Fibroblast of lung (primary cell): Measurements from ENCODE around the gene ADA. TPM values are rescaled to one million over a fixed set of nuclear protein-coding genes. Genes with fewer than 3 reads are reported as not detected.

Experiments
- DNase-seq, 2 donors: peaks; one replicate each; pipeline versions ENCODE4 v3.0.0 to v3.0.0-alpha.2; 2010; ENCODE audit warnings: low read depth in 2 of 2
- H2AFZ ChIP-seq: 2 replicates; pipeline ENCODE4 v1.5.1; 2012; ENCODE audit warnings: low read length, control low read depth, inconsistent platforms
- H3K27ac ChIP-seq: 2 replicates; pipeline ENCODE4 v1.5.1; 2011; ENCODE audit warnings: low read length, control low read depth; ENCODE audit not compliant: insufficient read depth
- H3K27me3 ChIP-seq: 2 replicates; pipeline ENCODE4 v1.5.1; 2011; ENCODE audit warnings: mild to moderate bottlenecking, low read length; ENCODE audit not compliant: control insufficient read depth, insufficient read depth
- H3K36me3 ChIP-seq: 2 replicates; pipeline ENCODE4 v1.5.1; 2011; ENCODE audit warnings: low read length; ENCODE audit not compliant: control insufficient read depth, insufficient read depth
- H3K4me1 ChIP-seq: 2 replicates; pipeline ENCODE4 v1.5.1; 2011; ENCODE audit warnings: low read length; ENCODE audit not compliant: control insufficient read depth, insufficient read depth; ENCODE audit errors: extremely low read depth
- H3K4me2 ChIP-seq: 2 replicates; pipeline ENCODE4 v1.5.1; 2011; ENCODE audit warnings: low read length, control low read depth; ENCODE audit not compliant: insufficient read depth; ENCODE audit errors: extremely low read depth
- H3K4me3 ChIP-seq, 4 experiments: fragments of 200-600 bp in 1 of 4; sonication (generic) in 1 of 4; replicated peaks in 1 of 4; 2 replicates each; pipeline ENCODE4 v1.5.1; 2011 to 2016; ENCODE audit warnings: low read length in 4 of 4, low read depth in 3 of 4, mild to moderate bottlenecking in 3 of 4, control low read depth in 2 of 4, inconsistent platforms in 1 of 4, mixed read lengths in 1 of 4; ENCODE audit not compliant: insufficient read depth in 1 of 4; ENCODE audit errors: control extremely low read depth in 1 of 4
- H3K79me2 ChIP-seq: 2 replicates; pipeline ENCODE4 v1.5.1; 2012; ENCODE audit warnings: mild to moderate bottlenecking, low read length, inconsistent platforms; ENCODE audit not compliant: control insufficient read depth, insufficient read depth
- H3K9ac ChIP-seq: 2 replicates; pipeline ENCODE4 v1.5.1; 2011; ENCODE audit warnings: mild to moderate bottlenecking, low read length, control low read depth; ENCODE audit not compliant: insufficient read depth
- H3K9me3 ChIP-seq: 2 replicates; pipeline ENCODE4 v1.5.1; 2012; ENCODE audit warnings: low read depth, low read length; ENCODE audit not compliant: control insufficient read depth, insufficient read depth
- H4K20me1 ChIP-seq: 2 replicates; pipeline ENCODE4 v1.5.1; 2011; ENCODE audit warnings: low read length; ENCODE audit not compliant: control insufficient read depth, insufficient read depth; ENCODE audit errors: extremely low read depth
- CTCF ChIP-seq, 2 donors: IDR thresholded peaks in 1 of 2; conservative IDR thresholded peaks in 1 of 2; 1 replicate in 1 of 2; 2 replicates in 1 of 2; pipeline ENCODE4 v1.5.1; 2011 to 2012; ENCODE audit warnings: low read length in 2 of 2, control low read depth in 1 of 2, inconsistent platforms in 1 of 2, low read depth in 1 of 2, mild to moderate bottlenecking in 1 of 2
- EZH2 ChIP-seq: IDR thresholded peaks from 2 replicates; pipeline ENCODE4 v1.5.1; 2012; ENCODE audit warnings: low read length, control low read depth, mild to moderate bottlenecking; ENCODE audit errors: missing control alignments
- polyA plus RNA-seq, 2 donors: library from polyadenylated mRNA; depleted of rRNA in 1 of 2; stranded (reverse) in 1 of 2; unstranded in 1 of 2; fragments of >200 nt; gene quantifications; 2 replicates each; pipeline ENCODE4 v1.2.1, GENCODE V29; 2011 to 2012; ENCODE audit warnings: missing spikeins in 1 of 2
- total RNA-seq: library from RNA; depleted of rRNA; stranded (reverse); fragments of >200 nt; gene quantifications from 2 replicates; pipeline ENCODE4 v1.2.1, GENCODE V29; 2014

ADA gene
- total and polyA plus RNA-seq, 2 donors (not counting 1 experiment from before 2014, with no cell fraction given), result 5.4 to 21.9 TPM

- H3K79me2 ChIP-seq, result no peaks in the 10 kb centered on the region
- H3K9me3 ChIP-seq, result no peaks in the 10 kb centered on the region
- H3K4me3 ChIP-seq, result no peak overlapping the region
- H3K27ac ChIP-seq, result no peak overlapping the region
- no peak for TF ChIP-seq EZH2
- no peak for TF ChIP-seq CTCF (conservative IDR thresholded peaks at IDR 0.05 in 1 of 2, IDR thresholded peaks at IDR 0.05 in 1 of 2; ENCODE audit: low read depth in 1 of 2, low read length in 2 of 2)
- peaks cover 12% of the 10 kb centered on the region for H3K4me1 ChIP-seq
- H3K36me3 ChIP-seq, result no peaks in the 10 kb centered on the region
- no peak overlapping the region for H2AFZ ChIP-seq
- H3K4me2 ChIP-seq, result no peak overlapping the region
- no peaks in the 10 kb centered on the region for H4K20me1 ChIP-seq
- no peaks in the 10 kb centered on the region for H3K27me3 ChIP-seq
- H3K9ac ChIP-seq, result no peak overlapping the region
- DNase-seq, result no peak
These were observed 11.0 kb downstream of the ADA start for GRCh38 chr20:44640522-44640921.

GRCh38 chr20:44637522-44638372, 13.8 kb downstream of the ADA start:
- no peaks in the 10 kb centered on the region for H4K20me1 ChIP-seq
- H3K27me3 ChIP-seq, result no peaks in the 10 kb centered on the region
- H3K79me2 ChIP-seq, result no peaks in the 10 kb centered on the region
- H3K4me1 ChIP-seq, result peaks cover 6% of the 10 kb centered on the region
- no peak overlapping the region for H3K27ac ChIP-seq
- H3K4me3 ChIP-seq, result no peak overlapping the region
- no peak for DNase-seq
- no peaks in the 10 kb centered on the region for H3K9me3 ChIP-seq
- H3K9ac ChIP-seq, result no peak overlapping the region
- no peak overlapping the region for H2AFZ ChIP-seq
- TF ChIP-seq CTCF (conservative IDR thresholded peaks at IDR 0.05 in 1 of 2, IDR thresholded peaks at IDR 0.05 in 1 of 2; ENCODE audit: low read depth in 1 of 2, low read length in 2 of 2), result no peak
- TF ChIP-seq EZH2, result no peak
- no peak overlapping the region for H3K4me2 ChIP-seq
- no peaks in the 10 kb centered on the region for H3K36me3 ChIP-seq

- no peak overlapping the region for H3K27ac ChIP-seq
- H3K4me2 ChIP-seq, result no peak overlapping the region
- H3K36me3 ChIP-seq, result no peaks in the 10 kb centered on the region
- H3K27me3 ChIP-seq, result no peaks in the 10 kb centered on the region
- no peaks in the 10 kb centered on the region for H3K79me2 ChIP-seq
- no peaks in the 10 kb centered on the region for H3K9me3 ChIP-seq
- no peaks in the 10 kb centered on the region for H4K20me1 ChIP-seq
- H2AFZ ChIP-seq, result no peak overlapping the region
- TF ChIP-seq CTCF (conservative IDR thresholded peaks at IDR 0.05 in 1 of 2, IDR thresholded peaks at IDR 0.05 in 1 of 2; ENCODE audit: low read depth in 1 of 2, low read length in 2 of 2) (no peak), EZH2 (no peak)
- no peak overlapping the region for H3K4me3 ChIP-seq
- H3K4me1 ChIP-seq, result peaks cover under 1% of the 10 kb centered on the region
- DNase-seq, result no peak
- H3K9ac ChIP-seq, result no peak overlapping the region
These were observed 14.5 kb downstream of the ADA start for GRCh38 chr20:44637042-44637441.
